Measurements from ENCODE around the gene GOLGA6L7.
"Not testable (repeated sequence)": the region's sequence is repeated elsewhere in the genome, so short reads cannot be mapped to it uniquely, and the experiment has no call there.

The GOLGA6L7 gene, protein sequence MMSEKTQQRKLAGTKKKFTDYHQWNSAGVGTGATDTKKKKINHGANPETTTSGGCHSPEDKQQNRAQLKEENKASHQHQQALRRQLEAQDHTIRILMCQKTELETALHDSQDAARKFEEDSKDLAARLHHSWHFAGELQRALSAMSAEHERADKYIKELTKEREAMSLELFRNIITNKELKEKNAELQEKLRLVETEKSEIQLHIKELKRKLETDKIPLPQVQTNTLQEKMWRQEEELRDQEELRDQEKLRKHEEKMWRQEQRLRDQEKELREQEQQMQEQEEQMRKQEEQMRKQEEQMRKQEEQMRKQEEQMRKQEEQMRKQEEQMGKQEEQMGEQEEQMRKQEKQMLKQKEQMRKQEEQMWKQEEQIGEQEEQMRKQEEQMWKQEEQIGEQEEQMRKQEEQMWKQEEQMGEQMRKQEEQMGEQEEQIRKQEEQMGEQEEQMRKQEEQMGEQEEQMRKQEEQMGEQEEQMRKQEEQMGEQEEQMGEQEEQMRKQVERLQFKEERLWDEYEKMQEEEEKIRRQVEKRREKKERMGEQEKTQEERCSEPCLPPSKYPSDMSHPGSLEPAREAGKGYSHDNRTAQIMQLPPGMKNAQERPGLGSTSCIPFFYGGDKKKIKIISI

DNA sequence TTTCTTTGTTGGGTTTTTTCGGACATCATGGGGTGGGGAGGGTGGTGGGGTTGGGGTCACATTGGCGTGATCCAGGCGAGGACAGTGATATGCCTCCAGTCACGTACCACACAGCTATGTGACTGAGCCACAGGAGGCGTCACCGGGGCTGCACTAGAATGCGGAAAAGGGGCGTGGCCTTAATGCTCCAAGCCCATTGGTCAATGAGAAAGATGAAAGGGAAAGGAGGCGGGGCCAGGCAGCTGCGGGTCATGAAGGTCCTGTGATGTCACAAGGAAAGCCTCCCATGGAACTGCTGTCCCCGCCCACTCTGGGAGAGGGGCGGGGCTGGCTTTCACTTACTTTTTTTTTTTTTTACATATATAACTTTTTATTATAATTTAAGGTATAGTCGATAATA is at the start of gene GOLGA6L7:
GOLGA6L7 (minus strand) TSS at position 124 of the 400 bp plus-strand sequence; CDS start at position 29, 95 bp downstream.
- H3K27ac ChIP-seq, H3K4me1 ChIP-seq, H3K4me3 ChIP-seq, H3K36me3 ChIP-seq, H4K20me1 ChIP-seq, H3K4me2 ChIP-seq, H3K9ac ChIP-seq, H3K9me3 ChIP-seq, H3K27me3 ChIP-seq: not testable (repeated sequence)

DNA sequence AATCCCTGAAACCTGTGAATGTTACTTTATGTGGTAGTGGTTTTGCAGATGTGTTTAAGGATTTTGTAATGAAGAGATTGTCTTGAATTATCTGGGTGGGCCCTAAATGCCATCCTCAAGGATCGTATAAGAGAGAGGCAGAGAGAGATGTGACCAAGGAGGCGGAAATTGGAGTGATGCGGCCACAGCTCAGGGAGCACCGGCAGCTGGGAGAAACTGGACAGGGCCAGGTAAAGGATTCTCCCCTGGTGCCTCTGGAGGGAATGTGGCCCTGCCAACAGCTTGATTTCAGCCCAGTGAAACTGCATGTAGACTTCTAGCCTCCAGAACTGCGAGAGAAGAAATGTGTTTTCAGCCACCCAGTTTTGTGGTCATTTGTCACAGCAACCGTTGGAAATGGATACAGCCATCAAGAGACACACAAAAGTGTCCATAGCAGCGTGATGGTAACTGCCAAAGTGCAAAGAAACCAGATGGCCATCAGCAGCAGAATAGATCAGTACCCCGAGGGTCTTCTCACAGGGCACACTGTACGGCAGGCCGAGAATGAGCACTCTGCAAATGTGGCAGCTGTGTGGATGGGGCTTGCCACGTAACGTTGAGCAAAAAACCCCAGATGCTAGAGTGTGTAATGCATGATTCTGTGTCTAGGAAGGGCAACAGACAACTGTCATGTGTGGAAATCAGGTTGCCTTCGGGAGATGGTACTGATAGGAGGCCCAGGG is 49.6 kb upstream of the GOLGA6L7 start:
- TF ChIP-seq Cebpa-rat (IDR thresholded peaks at IDR 0.05) = no peak
- Histone ChIP-seq H3K4me1 (peaks cover 13% of the 10 kb centered on the region), H3K9ac (no peak overlapping the region), H3K36me3 (peaks cover 5% of the 10 kb centered on the region; the same call in 1 of the 2 replicates), H4K20me1 (peaks cover 69% of the 10 kb centered on the region), H3K27ac (no peak overlapping the region), H3K27me3 (no peaks in the 10 kb centered on the region), H3K4me2 (no peak overlapping the region), H3K4me3 (no peak overlapping the region), H3K9me3 (no peaks in the 10 kb centered on the region)

DNA sequence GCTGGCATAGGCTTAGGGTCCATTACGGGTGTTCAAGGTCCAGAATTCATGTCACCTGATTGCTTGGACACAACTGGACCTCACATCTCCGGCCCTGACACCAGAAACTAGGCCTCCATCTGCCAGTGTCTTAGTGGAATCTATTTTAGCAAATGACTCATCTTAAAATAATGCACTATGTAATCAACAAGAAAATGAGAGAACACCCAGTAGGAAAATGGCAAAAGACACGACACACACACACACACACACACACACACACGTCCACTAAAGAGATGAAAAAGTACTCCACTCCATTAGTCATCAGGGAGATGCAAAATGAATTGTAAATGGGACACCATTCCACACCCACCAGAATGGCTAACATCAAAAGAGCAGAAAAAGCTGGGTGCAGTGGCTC is 48.5 kb upstream of the GOLGA6L7 start:
- no peak for TF ChIP-seq Cebpa-rat (IDR thresholded peaks at IDR 0.05)
- Histone ChIP-seq H3K4me2 (no peak overlapping the region), H3K9ac (no peak overlapping the region), H3K27me3 (no peaks in the 10 kb centered on the region), H3K4me3 (no peak overlapping the region), H3K9me3 (no peaks in the 10 kb centered on the region), H3K27ac (no peak overlapping the region), H4K20me1 (peaks cover 72% of the 10 kb centered on the region), H3K4me1 (peaks cover 24% of the 10 kb centered on the region), H3K36me3 (peaks cover 5% of the 10 kb centered on the region; the same call in 1 of the 2 replicates)

DNA sequence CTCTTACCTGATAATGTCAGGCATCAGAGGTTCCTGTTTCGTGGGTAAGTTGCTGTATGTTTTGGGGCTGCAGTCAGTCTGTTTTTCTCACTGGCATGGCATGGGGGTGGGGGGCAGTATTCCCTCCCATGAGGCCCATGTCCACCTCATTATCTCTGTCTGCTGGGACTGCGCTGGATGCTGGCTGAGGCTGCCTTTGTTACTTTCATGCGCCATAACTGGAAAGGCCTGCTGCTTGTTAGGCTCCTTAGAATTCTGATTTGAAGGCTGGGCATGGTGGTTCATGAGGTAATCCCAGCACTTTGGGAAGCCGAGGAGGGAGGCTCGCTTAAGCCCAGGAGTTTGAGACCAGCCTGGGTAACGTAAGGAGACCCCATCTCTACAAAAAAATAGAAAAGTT is 47.1 kb upstream of the GOLGA6L7 start:
- Histone ChIP-seq H3K36me3 (peaks cover 5% of the 10 kb centered on the region; the same call in 1 of the 2 replicates), H3K4me1 (peaks cover 37% of the 10 kb centered on the region), H3K4me2 (no peak overlapping the region), H3K4me3 (no peak overlapping the region), H3K27me3 (no peaks in the 10 kb centered on the region), H3K9ac (no peak overlapping the region), H3K27ac (no peak overlapping the region), H3K9me3 (no peaks in the 10 kb centered on the region), H4K20me1 (peaks cover 82% of the 10 kb centered on the region)
- TF ChIP-seq Cebpa-rat (IDR thresholded peaks at IDR 0.05) = no peak

DNA sequence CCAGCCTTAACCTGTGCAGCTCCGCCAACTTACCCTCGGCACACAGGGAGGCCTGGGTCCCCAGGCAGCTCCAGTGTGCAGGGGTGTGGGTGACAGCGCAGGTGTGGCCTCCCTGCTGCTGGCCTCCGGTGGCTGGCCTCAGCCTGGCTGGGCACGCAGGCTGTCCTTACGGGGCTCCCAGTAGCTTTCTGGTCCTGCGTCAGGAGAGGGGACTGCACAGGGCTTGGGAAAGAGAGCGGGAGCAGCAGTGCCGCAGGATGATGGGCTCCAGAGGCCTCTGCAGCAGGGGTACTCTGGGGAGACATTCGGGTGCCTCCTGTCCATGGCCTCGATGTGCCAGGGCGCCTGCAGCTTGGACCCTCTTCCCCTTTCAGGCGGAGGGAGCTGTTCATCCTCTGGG is 46.7 kb upstream of the GOLGA6L7 start:
- Histone ChIP-seq H3K9ac (no peak overlapping the region), H3K9me3 (no peaks in the 10 kb centered on the region), H3K27me3 (no peaks in the 10 kb centered on the region), H3K27ac (no peak overlapping the region), H3K4me1 (peaks cover 41% of the 10 kb centered on the region), H3K4me3 (no peak overlapping the region), H4K20me1 (peaks cover 82% of the 10 kb centered on the region), H3K36me3 (peaks cover 5% of the 10 kb centered on the region; the same call in 1 of the 2 replicates), H3K4me2 (no peak overlapping the region)
- TF ChIP-seq Cebpa-rat (IDR thresholded peaks at IDR 0.05) = no peak

DNA sequence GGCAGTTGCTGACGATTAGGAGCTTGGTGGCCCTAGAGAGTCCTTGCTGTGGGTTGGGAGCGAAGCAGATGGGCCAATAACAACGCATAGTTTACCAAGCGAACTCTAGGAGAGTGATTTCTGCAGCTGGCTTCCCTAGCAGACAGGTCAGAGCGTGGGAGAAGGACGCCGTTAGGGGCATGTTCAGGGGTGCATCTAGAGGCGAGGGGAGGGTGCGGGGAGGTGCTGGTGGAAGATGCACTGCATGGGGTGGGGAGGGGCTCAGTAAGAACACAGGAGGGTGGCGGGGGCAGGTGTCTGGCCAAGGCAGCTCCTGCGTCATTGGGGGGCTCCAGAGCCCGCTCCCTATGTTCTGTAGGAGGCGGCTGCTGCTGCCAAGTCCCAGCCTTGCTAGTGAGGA is 46.2 kb upstream of the GOLGA6L7 start:
- peaks cover 46% of the 10 kb centered on the region for H3K4me1 ChIP-seq
- H3K27me3 ChIP-seq = no peaks in the 10 kb centered on the region
- H3K4me2 ChIP-seq = no peak overlapping the region
- H3K27ac ChIP-seq = no peak overlapping the region
- no peak overlapping the region for H3K9ac ChIP-seq
- H3K4me3 ChIP-seq = no peak overlapping the region
- no peaks in the 10 kb centered on the region for H3K9me3 ChIP-seq
- H3K36me3 ChIP-seq = peaks cover 5% of the 10 kb centered on the region; the same call in 1 of the 2 replicates
- TF ChIP-seq Cebpa-rat (IDR thresholded peaks at IDR 0.05) = no peak
- peaks cover 82% of the 10 kb centered on the region for H4K20me1 ChIP-seq

DNA sequence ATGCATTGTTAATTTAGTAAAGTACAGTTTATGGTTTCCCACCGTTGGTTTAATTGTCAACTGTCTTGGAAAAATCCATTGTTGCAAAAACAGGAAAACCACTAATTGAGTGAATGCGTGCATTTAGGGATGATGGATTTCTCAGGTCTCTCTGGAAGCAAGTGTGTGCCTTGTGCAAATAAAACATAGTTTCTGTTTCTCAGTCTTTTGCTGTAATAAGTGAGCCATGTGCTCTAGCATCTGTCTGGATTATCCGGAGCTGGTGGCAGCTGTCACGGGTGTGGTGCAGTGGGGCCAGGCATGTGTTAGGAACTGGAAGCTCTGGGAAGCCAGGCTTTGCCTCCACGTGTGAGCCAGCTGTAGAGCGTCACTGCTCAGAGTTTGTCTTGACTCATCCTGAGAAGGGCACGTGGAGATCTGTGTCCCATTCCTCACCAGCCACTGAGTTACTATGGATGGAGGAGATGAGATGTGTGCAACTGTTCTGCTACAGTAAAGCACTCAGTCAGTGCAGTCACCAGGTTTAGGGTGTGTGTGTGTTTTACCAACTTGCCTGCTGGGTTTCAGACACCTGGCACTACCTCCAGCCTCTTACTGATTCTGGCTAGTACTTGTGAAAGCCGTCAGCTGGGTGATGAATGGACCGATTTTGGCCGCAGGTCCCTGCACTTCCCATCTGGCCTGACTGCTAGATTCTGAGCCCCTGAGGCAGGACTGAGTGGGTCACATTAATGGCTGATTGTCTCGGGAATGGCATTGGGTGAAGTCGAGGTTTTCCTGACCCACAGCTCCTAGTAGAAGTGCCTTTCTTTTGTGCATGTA is 44.6 kb upstream of the GOLGA6L7 start:
- Histone ChIP-seq H3K9me3 (no peaks in the 10 kb centered on the region), H3K36me3 (peaks cover 5% of the 10 kb centered on the region; the same call in 1 of the 2 replicates), H3K4me2 (no peak overlapping the region), H3K4me1 (peaks cover 57% of the 10 kb centered on the region), H4K20me1 (peaks cover 84% of the 10 kb centered on the region), H3K27me3 (no peaks in the 10 kb centered on the region), H3K4me3 (no peak overlapping the region), H3K9ac (no peak overlapping the region), H3K27ac (no peak overlapping the region)
- TF ChIP-seq Cebpa-rat (IDR thresholded peaks at IDR 0.05) = no peak

DNA sequence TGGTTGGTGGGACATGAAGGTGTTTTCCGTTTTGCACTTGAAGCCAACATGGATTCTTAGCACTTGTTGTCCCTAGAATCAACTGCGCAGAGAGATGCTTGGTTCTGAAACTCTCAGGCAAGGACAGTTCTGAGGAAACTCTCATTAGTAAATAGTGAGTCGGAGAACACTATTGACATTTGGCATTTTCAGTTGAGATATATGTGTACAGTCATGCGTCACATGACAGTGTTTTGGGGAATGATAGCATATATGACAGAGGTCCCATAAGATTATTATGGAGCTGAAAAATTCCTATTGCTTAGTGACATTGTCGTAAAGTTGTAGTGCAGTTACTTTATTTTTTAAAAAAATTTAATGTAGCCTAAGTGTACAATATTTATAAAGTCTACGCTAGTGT is 43.1 kb upstream of the GOLGA6L7 start:
- Histone ChIP-seq H4K20me1 (peaks cover 75% of the 10 kb centered on the region), H3K27ac (peak overlapping the region; percentile 30; the same call in 1 of the 2 replicates), H3K27me3 (no peaks in the 10 kb centered on the region), H3K9ac (no peak overlapping the region), H3K9me3 (no peaks in the 10 kb centered on the region), H3K36me3 (peaks cover 5% of the 10 kb centered on the region; the same call in 1 of the 2 replicates), H3K4me2 (peak overlapping the region; percentile 61), H3K4me3 (no peak overlapping the region), H3K4me1 (peaks cover 68% of the 10 kb centered on the region)
- no peak for TF ChIP-seq Cebpa-rat (IDR thresholded peaks at IDR 0.05)

Measured in BLaER1 (cell line).